ENCODE results near the gene PPME1. TPM values are rescaled to one million over a fixed set of nuclear protein-coding genes. Genes with fewer than 3 reads are reported as not detected.

PPME1 gene
- total and polyA plus RNA-seq, 2 of the 4 experiments (the other 2 are of a cell fraction): 42.3 to 89.5 TPM

DNA sequence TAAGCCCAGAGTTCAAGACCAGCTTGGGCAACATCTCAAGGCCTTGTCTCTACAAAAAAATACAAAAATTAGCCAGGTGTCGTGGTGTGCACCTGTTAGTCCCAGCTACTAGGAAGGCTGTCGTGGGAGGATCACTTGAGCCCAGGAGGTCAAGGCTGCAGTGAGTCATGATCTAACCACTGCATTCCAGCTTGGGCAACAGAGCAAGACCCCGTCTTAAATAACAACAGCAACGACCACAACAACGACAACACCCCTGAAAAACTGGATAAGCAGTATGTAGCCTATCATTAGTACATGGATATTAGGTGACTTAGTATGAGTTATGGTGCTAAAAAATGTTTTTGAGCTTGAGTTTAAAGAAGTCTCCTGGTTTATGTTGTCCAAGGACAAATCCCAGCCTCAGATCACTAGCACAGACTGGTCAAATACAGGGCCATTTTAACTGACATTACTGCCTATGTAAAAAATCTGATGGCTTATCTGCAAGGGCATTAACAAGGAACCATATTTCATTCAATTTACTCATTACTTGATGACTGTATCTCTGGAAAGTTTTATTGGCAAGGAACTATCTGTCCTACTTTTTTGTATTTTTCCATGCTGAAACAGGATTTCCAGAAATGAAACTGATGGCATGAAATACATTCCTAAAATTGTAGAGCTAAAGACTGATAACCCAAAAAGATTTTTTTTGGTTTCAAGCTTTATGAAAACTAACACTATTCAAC lies 23.7 kb upstream of the PPME1 start (continued):
- no peak for TF ChIP-seq RFX5 (IDR thresholded peaks at IDR 0.05; ENCODE audit: low read depth, low read length)

GRCh38 chr11:74153224-74153623 lies 17.9 kb upstream of the PPME1 start:
- no peak overlapping the region for H3K14ac ChIP-seq (replicated peaks; ENCODE audit: low read depth, low read length)
- no peaks in the 10 kb centered on the region for H3K9me3 ChIP-seq (ENCODE audit: control insufficient read depth, insufficient read depth, low read length)
- H3K4me1 ChIP-seq (ENCODE audit: control insufficient read depth, insufficient read depth, low read length): peaks cover 2% of the 10 kb centered on the region; the same call in 1 of the 2 replicates
- no peak overlapping the region for H3K4me2 ChIP-seq (ENCODE audit: low read depth, low read length)
- H4K8ac ChIP-seq (ENCODE audit: low read depth in 2 of 2, low read length in 2 of 2): no peak overlapping the region
- H3K27me3 ChIP-seq (ENCODE audit: control insufficient read depth, insufficient read depth, low read length): no peaks in the 10 kb centered on the region
- H3K18ac ChIP-seq (ENCODE audit: low read depth, low read length): no peak overlapping the region
- H2BK5ac ChIP-seq (ENCODE audit: low read depth, low read length, poor library complexity, severe bottlenecking): no peak overlapping the region
- no peaks in the 10 kb centered on the region; the same call in 1 of the 2 replicates for H3K9me1 ChIP-seq (ENCODE audit: insufficient read depth, low read length)
- dilution Hi-C loops (cut with HindIII; ENCODE audit: low sequenced_read_pairs, unreplicated experiment): no loop called here
- H4K20me1 ChIP-seq (ENCODE audit: insufficient read depth, low read length): no peaks in the 10 kb centered on the region
- no peak overlapping the region for H2AK9ac ChIP-seq (replicated peaks; ENCODE audit: low read depth, low read length, poor library complexity)
- BruUV-seq (replicated peaks): no TSS peak
- DNase-seq: no peak
- peaks cover 1% of the 10 kb centered on the region; the same call in 1 of the 2 replicates for H3K36me3 ChIP-seq (ENCODE audit: control insufficient read depth, insufficient read depth, low read length)
- no peak for ATAC-seq (ENCODE audit: low read depth)
- no peak overlapping the region for H2AK5ac ChIP-seq (ENCODE audit: low read depth, low read length)
- H3K4ac ChIP-seq (ENCODE audit: low read depth, low read length): no peak overlapping the region
- POLR2A ChIA-PET (ENCODE audit: unreplicated experiment): no interaction called here
- in situ Hi-C loops (cut with MboI; ENCODE audit: low sequenced_read_pairs): no loop called here
- H3K27ac ChIP-seq (ENCODE audit: insufficient read depth, low read length): no peak overlapping the region
- H3K9ac ChIP-seq (ENCODE audit: low read depth, low read length): no peak overlapping the region
- H3K79me1 ChIP-seq (ENCODE audit: low read depth in 1 of 2, low read length in 2 of 2): peaks cover 24 to 36% of the 10 kb centered on the region in 2 experiments
- intact Hi-C loops (cut with micrococcal nuclease): no loop called here
- no peak overlapping the region for H3K4me3 ChIP-seq (ENCODE audit: insufficient read depth, low read depth, low read length)
- TF ChIP-seq RAD21 (IDR thresholded peaks at IDR 0.05; ENCODE audit: low read length) (no peak), MAFK (IDR thresholded peaks at IDR 0.05; ENCODE audit: low read depth, low read length) (no peak), SMC3 (IDR thresholded peaks at IDR 0.05; ENCODE audit: low read depth, low read length) (no peak), MAZ (IDR thresholded peaks at IDR 0.05; ENCODE audit: borderline replicate concordance, low read depth, low read length) (no peak), ELK1 (IDR thresholded peaks at IDR 0.05; ENCODE audit: borderline replicate concordance, low read depth, low read length) (no peak), BHLHE40 (IDR thresholded peaks at IDR 0.05; ENCODE audit: low read depth, low read length) (no peak), CHD1 (IDR thresholded peaks at IDR 0.05; ENCODE audit: low read depth, low read length) (no peak)
- H2BK15ac ChIP-seq (ENCODE audit: low read depth, low read length): no peak overlapping the region
- no peak overlapping the region for H3K56ac ChIP-seq (ENCODE audit: extremely low read depth, insufficient read depth, low read length)
- H4K5ac ChIP-seq (ENCODE audit: low read depth, low read length): no peak overlapping the region
- CTCF ChIA-PET: no interaction called here
- H4K91ac ChIP-seq (ENCODE audit: insufficient read depth, low read depth, low read length): no peak overlapping the region
- H3K23ac ChIP-seq (ENCODE audit: low read depth, low read length): no peak overlapping the region
- no peak overlapping the region for H2BK120ac ChIP-seq (ENCODE audit: low read depth, low read length)
- H2BK20ac ChIP-seq (ENCODE audit: low read depth, low read length): no peak overlapping the region
- no peak overlapping the region for H2AFZ ChIP-seq (replicated peaks; ENCODE audit: low read length, poor library complexity)
